Urinary bladder (tissue), 4 donors: Measurements from ENCODE around the gene EHD4. TPM values are rescaled to one million over a fixed set of nuclear protein-coding genes. Genes with fewer than 3 reads are reported as not detected.

Experiments
- DNase-seq: peaks from one replicate; pipeline ENCODE4 v3.0.0-alpha.2; 2015; ENCODE audit errors: extremely low spot score
- H3K27ac ChIP-seq: one replicate; pipeline ENCODE4 v1.5.1; 2013; ENCODE audit warnings: low read depth, mild to moderate bottlenecking, moderate library complexity
- H3K36me3 ChIP-seq: one replicate; pipeline ENCODE4 v1.6.1; 2013; ENCODE audit warnings: mild to moderate bottlenecking, moderate library complexity; ENCODE audit not compliant: insufficient read depth
- H3K4me1 ChIP-seq: one replicate; pipeline ENCODE4 v1.6.1; 2013; ENCODE audit warnings: mild to moderate bottlenecking, moderate library complexity; ENCODE audit not compliant: insufficient read depth
- H3K4me3 ChIP-seq: one replicate; pipeline ENCODE4 v1.5.1; 2013; ENCODE audit warnings: low read depth, low read length
- WGBS: extraction: QIAGEN DNeasy Blood & Tissue Kit; methylation state at CpG from one replicate; pipeline ENCODE4 v1.1.7; 2013; 5-methylcytosine and 5-hydroxymethylcytosine counted together
- polyA plus RNA-seq: library from polyadenylated mRNA; stranded (reverse); fragments of 200-250 nt; gene quantifications from one replicate; pipeline ENCODE4 v1.2.3, GENCODE V29; 2013
- total RNA-seq: library from RNA; depleted of rRNA; stranded (reverse); fragments of >200 nt; gene quantifications from one replicate; pipeline ENCODE4 v1.2.3, GENCODE V29; 2014
- donor health status: healthy with polysubstance abuse.
- donor health status: healthy.

EHD4 gene
- total and polyA plus RNA-seq, 2 donors = 14.4 to 17.0 TPM

DNA sequence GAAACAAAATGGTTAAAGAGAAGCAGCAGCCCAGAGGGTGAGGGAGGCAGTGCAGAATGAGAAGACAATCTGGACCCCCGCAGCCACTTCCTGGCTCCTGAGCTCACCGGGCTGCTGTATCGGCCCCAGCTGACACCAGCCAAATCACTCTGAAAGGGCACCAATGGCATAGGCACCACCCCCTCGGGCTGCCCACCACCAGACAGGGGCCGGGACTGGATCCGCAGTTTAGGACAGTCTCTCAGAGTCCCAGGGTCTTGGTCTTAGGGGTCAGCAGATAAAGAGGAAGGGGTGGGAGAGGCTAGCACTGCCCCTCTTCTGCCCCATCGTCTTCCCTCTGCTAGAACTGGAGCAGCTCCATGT lies 17.9 kb upstream of the EHD4 start:
- DNase-seq = no peak
- H3K27ac ChIP-seq = no peak overlapping the region
- no peaks in the 10 kb centered on the region for H3K36me3 ChIP-seq
- H3K4me1 ChIP-seq = no peaks in the 10 kb centered on the region
- 56% methylated on average over 7 of the region's 7 CpGs for WGBS
- no peak overlapping the region for H3K4me3 ChIP-seq

GRCh38 chr15:41989573-41990242 lies 17.4 kb upstream of the EHD4 start:
- Histone ChIP-seq H3K27ac (no peak overlapping the region), H3K36me3 (no peaks in the 10 kb centered on the region), H3K4me3 (no peak overlapping the region), H3K4me1 (no peaks in the 10 kb centered on the region)
- WGBS = 20% methylated on average over 9 of the region's 9 CpGs
- no peak for DNase-seq

- Histone ChIP-seq H3K27ac (no peak overlapping the region), H3K4me3 (no peak overlapping the region), H3K4me1 (no peaks in the 10 kb centered on the region), H3K36me3 (no peaks in the 10 kb centered on the region)
- DNase-seq = no peak
- WGBS = 73% methylated on average over 21 of the region's 21 CpGs
Measured at GRCh38 chr15:41988896-41989572, 16.7 kb upstream of the EHD4 start.

GRCh38 chr15:41987925-41988275 lies 15.5 kb upstream of the EHD4 start:
- no peak for DNase-seq
- 83% methylated on average over 11 of the region's 11 CpGs for WGBS
- Histone ChIP-seq H3K4me1 (no peaks in the 10 kb centered on the region), H3K4me3 (no peak overlapping the region), H3K36me3 (no peaks in the 10 kb centered on the region), H3K27ac (no peak overlapping the region)

DNA sequence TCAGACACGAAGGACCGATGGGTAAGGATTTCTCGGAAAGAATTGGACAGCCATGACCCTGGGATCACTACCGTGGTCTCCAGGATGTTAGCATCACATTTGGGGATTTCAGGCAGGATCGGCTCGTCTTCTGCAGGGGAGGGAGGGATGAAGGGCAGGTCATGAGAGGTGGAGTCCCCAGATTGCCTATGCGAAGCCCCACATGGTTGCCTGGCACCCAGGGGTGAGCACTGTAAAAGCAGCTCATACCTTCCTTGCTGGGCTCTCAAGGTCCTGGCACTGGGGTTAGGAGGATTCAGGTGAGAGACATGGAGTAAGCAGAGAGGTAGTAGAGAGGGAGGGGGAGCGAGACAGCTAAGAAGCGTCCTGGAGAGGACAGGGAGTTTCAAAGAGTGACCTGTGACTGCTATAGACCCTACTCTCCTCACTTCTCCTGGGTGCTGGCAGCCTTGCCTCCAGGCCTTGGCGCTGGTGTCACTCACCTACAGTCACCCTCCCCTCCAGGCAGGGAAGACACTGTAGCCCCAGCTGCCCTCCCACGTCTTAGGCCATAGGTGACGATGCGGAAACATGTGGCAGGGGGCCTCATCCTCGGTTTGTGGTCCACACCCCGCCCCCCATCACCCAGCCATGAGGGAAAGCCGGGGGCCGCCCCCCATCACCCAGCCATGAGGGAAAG lies 15.0 kb upstream of the EHD4 start:
- 84% methylated on average over 17 of the region's 17 CpGs for WGBS

DNA sequence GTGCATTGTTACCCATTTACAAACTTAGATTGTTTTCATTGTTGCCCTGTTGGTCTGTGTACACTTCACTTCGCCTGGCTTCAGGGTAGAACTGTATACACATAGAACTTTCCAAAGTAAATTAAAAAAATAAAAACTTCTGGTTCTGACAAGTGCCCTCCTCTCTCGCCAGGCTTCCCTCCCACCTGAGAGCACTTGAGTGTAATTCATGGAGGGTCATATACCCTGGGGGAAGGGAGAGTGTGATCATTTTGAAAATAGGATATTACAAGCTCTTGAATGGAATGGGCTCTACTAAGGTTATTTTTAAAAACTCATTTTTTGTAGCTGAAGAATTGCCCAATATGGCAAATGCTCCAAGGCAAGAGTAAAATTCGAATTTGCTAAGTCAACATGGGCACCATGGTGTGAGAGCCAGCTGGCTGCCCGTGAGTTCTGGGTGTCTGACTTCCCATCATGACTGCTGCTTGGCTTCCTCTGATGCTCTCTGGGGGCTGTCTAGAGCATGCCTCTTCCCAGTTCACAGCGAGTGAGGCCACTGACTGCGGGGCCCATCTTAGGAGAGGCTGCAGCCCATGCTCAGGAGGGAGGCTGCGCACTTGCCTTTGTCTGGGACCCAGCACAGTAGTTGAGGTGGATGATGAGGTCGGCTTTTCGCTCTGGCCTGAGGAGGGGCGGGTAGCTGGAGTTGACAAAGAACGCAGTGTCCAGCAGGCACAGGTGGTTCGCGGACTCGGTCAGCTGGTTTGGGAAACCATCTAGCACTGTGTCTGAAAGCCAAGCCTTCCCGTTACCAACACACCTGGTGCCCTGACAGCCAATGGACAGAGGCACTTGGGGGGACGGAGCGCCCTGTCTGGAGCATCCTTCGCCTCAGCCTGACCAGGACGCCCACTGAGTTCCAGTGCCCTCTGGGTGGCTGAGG lies 13.1 kb upstream of the EHD4 start:
- DNase-seq = no peak
- Histone ChIP-seq H3K4me1 (no peaks in the 10 kb centered on the region), H3K27ac (no peak overlapping the region), H3K36me3 (no peaks in the 10 kb centered on the region), H3K4me3 (no peak overlapping the region)
- WGBS = 91% methylated on average over 19 of the region's 19 CpGs

More for the DNA sequence above, 15.0 kb upstream of the EHD4 start:
- Histone ChIP-seq H3K36me3 (no peaks in the 10 kb centered on the region), H3K4me3 (no peak overlapping the region), H3K27ac (no peak overlapping the region), H3K4me1 (no peaks in the 10 kb centered on the region)
- DNase-seq = no peak

DNA sequence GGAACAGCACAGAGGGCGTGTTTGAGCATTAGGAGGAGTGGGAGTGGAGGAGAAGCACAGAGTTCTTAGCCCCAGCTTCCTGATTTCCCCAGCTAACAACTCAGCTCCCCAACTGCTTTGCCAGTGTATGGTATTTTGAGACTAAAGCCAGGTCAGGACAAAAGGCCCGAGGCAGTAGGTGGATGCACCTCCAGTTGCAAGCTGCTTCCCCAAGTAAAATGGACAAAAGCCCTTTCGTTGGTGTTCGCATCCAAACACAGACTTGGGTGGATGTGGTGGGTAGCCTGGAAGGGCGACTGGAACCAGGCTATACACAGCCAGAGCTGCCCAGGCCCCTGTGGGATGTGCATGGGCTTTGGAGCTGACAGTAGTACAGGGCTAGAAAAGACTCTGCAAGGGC lies 12.3 kb upstream of the EHD4 start:
- Histone ChIP-seq H3K4me1 (no peaks in the 10 kb centered on the region), H3K27ac (no peak overlapping the region), H3K36me3 (no peaks in the 10 kb centered on the region), H3K4me3 (no peak overlapping the region)
- no peak for DNase-seq
- WGBS = 92% methylated on average over 5 of the region's 5 CpGs

DNA sequence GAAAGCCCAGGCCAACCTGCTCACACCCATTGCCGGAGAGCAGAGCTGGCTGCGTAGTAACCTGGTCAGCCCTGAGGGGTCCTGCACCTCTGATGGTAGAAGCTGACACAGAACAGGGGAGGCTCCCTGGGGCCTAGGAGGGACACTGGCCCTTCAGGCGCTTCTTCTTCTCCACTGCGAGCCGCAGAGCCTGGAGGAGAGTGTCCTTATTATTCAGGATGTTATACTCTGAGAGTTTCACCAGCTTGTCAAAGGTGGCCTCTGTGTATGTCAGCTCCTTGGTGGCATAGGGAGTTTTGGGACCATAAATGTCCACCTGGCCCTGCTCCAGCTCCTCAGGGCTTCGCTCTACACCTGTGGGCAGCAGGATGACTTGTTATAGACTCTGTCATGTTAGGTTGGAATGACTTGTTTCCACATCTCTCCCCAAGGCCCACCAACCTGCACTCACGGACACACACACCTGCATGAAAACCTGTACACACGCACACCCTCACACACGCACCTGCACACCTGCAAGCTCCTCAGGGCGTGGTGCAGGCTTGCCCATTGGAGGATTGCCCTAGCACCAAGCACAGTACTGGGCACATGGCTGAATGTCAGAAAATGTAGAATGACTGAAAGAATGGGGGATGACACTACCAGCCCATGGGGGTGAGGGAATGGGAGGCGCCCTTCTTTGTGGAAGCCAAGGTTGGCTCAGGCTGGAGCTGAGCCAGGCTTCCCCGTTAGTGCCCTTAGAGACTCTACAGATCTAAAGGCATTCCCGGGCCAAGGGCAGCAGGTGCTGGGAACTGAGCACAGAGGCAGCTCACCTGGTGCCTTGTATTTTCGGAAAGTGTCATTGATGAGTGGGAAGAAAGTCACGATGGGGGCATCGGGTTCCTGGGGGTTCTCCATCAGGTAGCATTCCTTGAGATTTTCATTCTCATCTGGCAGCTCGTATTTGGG lies 11.5 kb upstream of the EHD4 start:
- 94% methylated on average over 17 of the region's 17 CpGs for WGBS
- Histone ChIP-seq H3K36me3 (no peaks in the 10 kb centered on the region), H3K4me3 (no peak overlapping the region), H3K4me1 (no peaks in the 10 kb centered on the region), H3K27ac (no peak overlapping the region)
- DNase-seq = no peak

DNA sequence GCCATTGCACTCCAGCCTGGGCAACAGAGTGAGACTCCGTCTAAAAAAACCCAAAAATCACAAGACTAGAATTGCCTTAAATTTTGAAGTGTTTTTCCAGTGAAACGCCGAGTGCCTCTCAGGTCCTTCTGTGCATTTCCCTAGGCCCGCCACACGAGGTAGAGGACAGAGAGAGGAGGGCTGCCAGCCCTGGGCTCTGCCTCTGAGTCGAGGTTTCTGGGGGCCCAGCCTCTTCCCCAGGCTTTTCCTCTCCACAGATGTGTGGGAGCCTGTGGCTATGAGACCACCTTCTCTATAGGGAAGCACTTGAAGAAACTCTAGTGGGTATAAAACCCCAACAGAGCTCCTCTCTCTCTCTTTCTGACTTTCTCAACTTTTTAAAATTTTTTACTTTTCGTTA lies 10.9 kb upstream of the EHD4 start:
- no peak for DNase-seq
- Histone ChIP-seq H3K4me1 (no peaks in the 10 kb centered on the region), H3K36me3 (no peaks in the 10 kb centered on the region), H3K27ac (no peak overlapping the region), H3K4me3 (no peak overlapping the region)
- WGBS = 82% methylated on average over 7 of the region's 7 CpGs

GRCh38 chr15:41982133-41982930 lies 10.0 kb upstream of the EHD4 start:
- Histone ChIP-seq H3K27ac (no peak overlapping the region), H3K4me3 (no peak overlapping the region), H3K4me1 (no peaks in the 10 kb centered on the region), H3K36me3 (no peaks in the 10 kb centered on the region)
- WGBS = 77% methylated on average over 10 of the region's 10 CpGs
- no peak for DNase-seq

GRCh38 chr15:41981371-41982132 lies 9.2 kb upstream of the EHD4 start:
- DNase-seq = no peak
- H3K36me3 ChIP-seq = no peaks in the 10 kb centered on the region
- 74% methylated on average over 10 of the region's 10 CpGs for WGBS

More at GRCh38 chr15:41981371-41982132, 9.2 kb upstream of the EHD4 start:
- no peaks in the 10 kb centered on the region for H3K4me1 ChIP-seq
- H3K27ac ChIP-seq = no peak overlapping the region
- no peak overlapping the region for H3K4me3 ChIP-seq
